GM19467 (cell line): Measurements from ENCODE around the gene OPCML.

Experiments used
- ATAC-seq: cut with Tn5 transposase; IDR thresholded peaks from one replicate; pipeline ENCODE4 v1.9.1; 2021; ENCODE audit warnings: mild to moderate bottlenecking, moderate library complexity; ENCODE audit not compliant: unreplicated experiment

The OPCML gene

DNA sequence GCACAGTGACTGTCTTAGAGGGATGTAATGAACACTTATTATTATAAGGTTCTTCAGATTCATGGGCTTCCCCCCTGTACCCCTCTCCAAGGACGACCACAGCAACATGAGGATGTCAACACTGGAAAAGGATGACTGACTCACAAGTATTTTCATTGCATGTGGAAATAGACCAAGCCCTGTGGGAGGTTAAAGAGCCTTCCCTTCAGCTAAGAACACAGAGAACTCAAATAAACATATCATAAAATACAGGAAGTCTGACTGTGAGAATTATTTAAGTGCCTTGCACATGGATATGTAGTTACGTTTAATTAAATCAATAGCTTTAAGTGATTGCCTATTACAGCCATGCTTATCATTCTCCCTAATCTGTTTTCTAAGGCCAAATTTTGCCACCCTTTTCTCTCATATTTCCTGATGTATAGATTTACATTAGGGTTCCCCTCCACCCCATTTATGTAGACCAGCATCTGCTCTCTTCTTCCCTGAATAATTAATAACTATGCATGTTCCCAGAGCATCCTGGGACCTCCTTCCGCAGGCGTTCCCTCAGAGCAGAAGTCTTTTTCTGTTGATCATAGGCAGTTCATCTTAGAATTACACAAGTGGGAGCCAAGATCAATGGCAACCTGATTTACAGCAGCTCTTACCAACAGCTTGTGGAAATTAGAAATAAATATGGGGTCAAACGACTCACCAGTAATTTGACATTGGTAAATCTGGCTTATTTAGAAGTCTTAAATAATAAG, 226.9 kb downstream of the OPCML start:
- no peak for ATAC-seq

DNA sequence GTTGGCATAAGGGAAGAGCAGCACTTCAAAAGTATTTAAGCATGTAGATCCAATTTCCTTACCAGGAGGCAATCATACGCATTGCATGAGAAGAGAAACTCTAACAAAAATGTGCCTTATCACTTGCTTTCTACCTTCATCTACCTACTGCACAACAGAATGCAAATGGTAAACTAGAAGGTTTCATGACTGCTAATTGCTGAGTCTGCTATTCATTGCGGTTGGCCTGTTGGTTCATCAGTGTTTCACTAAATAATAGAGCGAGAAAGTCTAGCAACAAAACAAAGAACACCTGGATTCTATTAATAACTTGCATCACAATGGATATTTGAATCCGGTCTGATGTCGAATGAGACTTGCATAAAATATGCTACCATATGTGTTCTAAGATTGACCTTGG, 229.0 kb downstream of the OPCML start:
- ATAC-seq, result no peak

DNA sequence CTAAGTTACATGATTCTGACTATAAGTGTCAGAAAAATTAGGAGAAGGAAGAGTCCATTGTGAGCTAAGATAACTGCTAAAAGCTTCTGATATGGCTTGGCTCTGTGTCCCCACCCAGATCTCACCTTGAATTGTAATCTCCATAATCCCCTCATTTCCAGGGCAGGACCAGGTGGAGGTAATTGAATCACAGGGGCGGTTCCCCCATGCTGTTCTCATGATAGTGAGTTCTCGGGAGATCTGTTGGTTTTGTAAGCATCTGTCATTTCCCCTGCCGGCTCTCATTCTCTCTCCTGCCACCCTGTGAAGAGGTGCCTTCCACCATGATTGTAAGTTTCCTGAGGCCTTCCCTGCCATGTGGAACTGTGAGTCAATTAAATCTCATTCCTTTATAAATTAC, 230.2 kb downstream of the OPCML start:
- ATAC-seq, result no peak

DNA sequence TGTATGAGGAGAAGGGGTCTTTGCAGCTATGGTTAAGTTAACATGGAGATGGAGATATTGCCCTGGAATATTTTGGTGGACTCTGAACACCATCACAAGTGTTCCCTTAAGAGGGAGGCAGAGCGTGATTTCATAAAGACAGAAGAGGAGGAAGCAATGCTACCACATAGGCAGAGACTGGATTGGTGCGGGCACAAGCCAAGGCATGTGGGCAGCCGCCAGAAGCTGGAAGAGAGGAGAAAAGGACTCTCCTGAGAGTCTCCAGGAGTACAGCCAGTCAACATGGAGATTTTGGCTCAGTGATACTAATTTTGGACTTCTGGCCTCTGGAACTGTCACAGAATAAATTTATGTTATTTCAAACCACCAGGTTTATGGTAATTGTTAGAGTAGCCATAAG, 231.6 kb downstream of the OPCML start:
- ATAC-seq, result no peak

DNA sequence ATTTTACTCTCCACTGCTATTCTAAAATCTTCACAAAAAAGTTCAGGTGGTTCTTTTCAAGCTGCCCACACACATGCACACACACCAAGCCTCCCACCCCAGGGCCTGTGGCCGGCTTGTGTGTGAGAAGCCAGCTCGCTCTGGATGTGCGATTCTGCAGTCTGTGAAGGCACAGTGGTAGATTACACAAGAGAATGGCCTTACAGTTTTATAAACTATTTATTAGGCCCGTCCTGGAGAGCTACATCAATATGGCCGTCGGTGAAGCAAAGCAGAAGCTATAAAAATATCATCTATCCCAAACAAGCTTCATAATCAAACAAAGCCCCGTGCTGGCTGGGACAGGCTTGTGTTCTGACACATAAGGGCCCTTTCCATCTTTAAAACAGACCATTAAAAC, 240.5 kb downstream of the OPCML start:
- ATAC-seq, result no peak

DNA sequence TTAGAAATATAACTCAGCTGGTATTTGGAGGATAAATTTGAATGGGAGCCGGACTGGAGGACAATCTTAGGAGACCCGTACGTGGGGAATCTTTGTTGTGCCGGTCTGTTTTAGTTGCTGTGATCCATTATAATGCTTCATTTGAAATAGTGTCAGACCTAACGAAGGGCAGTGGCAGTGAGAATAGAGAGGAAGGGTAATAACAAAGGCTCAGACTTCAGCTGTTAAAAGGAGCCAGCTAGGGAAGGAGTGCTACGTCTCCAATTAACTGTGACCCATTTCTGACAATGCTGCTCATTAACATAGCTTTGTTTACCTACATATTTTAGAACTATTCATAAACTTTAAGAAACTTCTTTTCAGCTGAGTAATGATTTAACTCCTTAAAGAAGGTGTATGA, 246.9 kb downstream of the OPCML start:
- ATAC-seq, result no peak

DNA sequence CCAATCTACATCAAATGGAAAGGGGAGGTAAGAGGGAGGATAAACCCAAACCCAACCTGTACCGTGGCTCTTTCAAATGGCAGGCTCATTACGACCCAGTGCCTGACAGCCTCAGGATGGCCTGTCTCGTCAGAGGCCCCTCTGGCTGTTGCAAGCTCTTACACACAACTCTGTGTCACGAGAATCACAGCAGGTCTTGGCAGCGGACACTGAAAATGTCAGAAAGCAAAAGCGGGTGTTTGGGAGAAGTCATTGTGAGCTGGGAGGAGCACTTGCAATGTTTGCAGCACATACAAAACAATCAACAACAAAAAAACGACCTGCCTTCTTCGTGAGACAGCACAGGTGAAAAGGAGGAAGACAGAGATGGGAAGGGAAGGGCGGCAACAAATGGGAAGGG, 248.1 kb downstream of the OPCML start:
- ATAC-seq, result no peak

DNA sequence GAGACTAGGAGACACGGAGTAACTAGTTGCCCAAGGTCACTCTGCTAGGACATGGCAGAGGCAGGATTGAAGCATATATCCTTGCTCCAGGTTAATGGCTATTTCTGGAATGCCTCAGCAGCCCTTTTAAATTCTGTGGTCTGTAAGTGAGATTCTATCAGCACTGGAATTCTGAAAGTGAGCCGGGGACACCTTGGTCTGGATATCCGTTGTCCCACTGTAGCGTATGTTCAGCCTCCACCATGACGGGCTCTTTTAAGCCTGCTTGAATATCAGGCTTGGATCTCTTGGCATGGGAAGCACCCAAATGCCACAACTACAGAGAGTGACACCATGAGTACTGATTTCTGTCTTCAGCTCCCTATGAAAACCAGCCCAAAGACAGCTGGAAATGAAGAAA, 254.4 kb downstream of the OPCML start:
- ATAC-seq, result no peak

DNA sequence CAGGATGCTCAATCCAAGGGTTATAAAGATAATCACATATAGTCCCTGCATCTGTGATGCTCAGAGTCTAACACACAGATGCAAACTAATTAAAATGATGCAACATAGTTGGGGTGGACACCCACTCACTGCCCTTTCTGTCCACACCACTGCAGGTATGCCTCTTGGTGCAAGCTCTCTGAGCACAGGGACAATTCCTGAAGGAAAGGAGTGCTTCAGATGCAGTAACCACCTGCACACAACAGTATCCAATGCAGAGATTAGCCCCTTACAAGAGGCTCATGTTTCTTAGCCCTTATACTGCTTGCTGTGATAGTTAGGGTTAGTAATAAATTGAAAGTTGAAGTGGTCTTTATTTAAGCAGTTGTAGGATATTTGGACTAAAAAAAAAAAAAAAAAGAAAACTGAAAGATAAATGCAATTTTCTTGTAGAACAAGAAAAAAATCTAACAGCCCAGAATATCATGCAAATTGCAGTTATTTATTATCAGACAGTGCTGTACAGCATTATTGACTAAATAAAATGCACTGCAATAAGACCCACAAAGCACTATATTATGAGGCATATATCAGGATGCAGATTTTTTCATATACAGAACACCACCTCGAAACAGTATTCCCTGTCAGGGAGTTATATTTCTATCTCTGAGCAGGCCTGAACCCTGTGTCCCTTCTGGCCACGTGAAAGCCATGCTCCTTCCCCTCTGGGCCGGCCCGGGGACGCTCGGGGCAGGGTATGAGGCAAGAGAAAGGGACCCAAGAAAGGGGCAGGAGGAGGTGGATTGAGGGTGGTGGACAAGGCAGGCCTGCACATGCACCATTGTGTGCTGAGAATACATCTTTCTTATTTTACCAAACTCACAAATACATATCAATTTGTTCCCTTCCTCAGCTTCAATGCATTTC, 260.2 kb downstream of the OPCML start:
- ATAC-seq, result no peak

DNA sequence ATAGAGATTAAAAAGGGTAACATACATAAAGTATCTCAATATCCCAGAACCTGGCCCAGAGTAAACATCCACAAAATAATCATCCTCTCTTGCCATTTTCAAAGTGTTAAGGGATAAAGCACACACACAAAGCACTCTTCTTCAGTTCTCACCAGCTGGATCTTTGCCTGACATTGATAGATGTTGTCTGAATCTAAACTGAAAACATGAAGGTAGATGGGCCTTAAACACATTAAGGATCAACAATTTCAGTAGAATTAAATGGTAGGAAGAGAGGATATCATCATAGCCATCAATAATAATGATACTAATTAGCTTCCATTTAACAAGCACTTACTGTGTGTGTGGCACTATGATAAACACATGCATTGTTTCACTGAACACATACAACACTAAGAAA, 261.1 kb downstream of the OPCML start:
- no peak for ATAC-seq

DNA sequence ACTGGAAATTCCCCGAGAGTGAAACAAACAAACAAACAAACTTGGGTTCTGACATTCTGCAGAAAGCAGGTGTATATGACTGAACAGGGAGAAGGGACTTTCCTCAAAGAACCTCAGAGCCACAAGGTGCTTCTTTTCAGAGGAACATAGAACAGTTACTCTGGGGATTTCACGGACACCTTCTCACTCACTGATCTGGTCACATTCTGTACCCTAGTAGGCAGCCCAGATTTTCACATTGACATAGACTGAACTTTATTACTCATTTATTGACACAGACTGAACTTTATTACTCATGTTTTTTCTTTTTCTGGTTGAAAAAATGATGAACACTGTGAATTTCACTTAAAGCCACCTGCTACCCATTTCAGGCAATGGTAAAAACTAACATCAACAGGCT, 263.0 kb downstream of the OPCML start:
- ATAC-seq, result peak; percentile 96

DNA sequence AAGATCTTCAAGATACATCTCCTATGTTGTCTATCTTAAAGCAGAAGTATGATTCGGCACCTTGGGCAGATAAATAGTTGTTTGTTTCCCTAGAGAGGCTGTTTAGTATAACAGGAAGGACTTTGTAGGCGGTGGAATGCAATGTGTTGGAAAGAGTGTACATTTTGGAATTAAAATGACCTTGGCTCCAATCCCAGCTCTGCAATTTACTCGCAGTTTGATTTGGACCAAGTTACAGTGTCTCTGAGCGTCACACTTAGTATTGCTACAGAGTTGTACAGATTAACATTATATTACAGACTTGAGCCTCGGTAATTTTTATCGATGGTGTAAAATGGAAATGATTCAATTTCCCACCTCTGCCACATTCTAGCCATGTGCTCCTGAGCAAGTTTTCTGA, 265.3 kb downstream of the OPCML start:
- ATAC-seq, result no peak

DNA sequence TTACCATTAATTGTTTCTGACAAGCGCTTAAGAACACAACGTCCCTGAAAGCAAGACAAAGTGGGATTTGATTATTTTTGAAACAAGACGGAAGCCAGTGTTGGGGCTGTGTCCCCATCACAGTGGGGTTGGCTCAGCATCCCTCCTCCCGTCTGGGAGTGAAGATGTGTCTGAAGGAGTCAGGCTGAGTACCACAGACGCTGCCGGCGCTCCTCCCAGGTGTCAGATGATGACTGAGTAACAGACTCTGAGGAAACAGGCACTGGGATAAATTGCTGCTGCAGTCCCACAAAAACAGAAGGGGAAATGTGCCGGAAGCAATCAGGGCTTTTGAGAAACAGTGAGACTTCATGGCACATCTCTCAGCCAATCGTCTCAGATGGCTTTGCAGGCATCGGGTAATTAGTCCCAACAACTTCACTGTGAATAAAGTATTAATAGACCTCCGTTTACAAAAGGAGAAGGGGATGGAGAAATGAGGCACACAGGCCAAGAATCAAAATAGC, 266.7 kb downstream of the OPCML start:
- no peak for ATAC-seq

DNA sequence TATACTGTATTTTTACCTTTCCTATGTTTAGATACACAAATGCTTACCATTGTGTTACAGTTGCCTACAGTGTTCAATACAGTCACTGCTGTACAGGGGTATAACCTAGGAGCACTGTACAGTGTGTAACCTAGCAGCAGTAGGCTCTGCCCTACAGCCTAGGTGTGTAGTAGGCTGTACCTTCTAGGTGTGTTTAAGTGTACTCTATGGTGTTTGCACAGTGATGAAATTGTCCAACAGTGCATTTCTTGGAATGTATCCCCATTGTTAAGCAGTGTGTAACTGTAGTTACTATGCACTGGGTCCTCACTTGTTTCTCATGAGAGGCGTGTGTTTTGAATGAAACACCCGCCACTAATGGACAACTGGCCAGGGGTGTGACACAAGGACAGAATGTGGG, 269.0 kb downstream of the OPCML start:
- no peak for ATAC-seq

DNA sequence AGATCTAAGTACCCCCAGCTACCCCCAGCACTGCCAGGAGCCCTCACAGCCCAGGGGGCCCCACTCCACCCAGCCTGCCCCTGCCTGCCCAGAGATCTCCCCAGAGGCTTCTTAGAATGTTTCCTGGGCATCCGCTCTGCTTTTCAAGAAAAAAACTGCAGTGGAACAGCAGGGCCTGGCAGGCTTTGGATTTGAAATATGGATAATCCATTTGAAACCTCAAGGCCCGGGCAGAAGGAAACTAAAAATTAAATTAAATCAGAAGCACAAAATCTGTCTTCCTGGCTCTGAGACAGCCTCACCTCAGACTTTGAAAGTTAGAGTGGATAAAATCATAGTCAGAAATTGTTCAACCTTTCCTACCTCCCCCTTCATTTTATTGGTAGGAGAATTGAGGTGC, 273.6 kb downstream of the OPCML start:
- no peak for ATAC-seq

DNA sequence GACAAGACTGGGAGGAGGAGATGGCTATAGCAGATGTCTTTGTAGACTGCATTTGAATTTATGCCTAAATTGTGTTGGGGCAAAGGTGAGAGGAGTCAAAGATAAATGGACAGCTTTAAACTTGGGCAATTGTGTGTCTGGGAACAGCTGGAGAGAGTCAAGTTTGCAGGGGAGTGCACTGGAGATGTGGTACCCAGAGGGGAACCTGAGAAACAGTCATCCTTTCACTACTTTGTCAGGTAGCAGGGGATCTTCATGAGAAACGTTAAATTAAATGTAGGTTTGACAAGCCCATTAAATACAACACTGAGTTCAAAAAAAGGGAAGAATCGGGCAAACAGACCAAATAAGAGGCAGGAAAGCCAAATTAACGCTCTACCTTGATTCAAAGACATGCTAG, 277.7 kb downstream of the OPCML start:
- ATAC-seq, result no peak

DNA sequence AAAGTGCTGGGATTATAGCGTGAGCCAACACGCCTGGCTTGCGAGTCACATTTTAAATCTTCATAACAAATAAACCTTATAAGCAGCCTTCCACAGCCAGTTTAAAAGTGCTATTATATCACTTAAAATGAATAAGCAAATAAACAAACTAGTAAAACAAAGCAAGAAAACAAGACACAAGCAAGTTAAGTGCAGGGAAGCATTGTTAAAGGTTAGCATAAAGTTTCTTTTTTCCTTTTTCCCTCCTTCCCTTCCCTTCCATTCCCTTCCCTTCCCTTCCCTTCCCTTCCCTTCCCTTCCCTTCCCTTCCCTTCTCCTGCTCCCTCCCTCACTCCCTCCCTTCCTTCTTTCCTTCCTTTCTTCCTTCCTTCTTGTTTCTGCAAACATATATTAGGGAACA, 278.7 kb downstream of the OPCML start:
- ATAC-seq, result no peak

DNA sequence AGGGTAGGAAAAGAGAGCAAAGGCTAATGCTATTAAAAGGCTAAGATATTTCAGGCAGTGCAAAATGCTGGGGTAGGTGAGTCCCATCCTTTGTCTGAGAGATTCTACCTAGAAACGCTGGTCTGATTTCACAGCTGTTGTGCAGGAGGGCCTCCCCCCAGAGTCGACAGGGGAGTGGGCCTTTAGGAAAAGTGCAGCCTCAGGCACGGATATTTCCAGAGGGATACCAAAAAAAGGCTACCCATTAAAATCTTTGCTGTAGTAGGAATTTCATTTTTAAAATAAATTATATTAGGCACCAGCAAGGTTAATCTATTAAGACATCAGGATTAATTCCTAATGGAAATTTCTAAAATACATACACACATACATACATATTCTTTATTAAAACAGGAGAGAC, 280.5 kb downstream of the OPCML start:
- ATAC-seq, result no peak

DNA sequence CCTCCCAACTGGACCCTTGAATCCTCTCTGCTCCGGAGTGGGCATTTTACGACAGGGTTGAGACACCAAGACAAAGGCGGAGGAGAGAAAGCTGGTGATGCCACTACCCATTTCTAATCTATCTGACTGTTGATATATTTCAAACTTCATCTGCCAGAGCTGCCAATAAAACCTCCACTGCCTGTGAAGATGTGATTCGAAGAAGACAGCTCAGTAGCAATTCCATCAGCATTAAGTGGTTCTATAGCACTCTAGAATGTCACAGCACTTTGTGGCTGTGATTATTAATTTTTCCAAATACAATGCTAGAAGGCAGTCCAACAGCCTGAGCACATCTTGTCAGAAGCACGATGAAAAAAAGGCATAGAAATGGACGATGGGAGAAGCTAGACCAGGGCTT, 282.8 kb downstream of the OPCML start:
- ATAC-seq, result no peak

DNA sequence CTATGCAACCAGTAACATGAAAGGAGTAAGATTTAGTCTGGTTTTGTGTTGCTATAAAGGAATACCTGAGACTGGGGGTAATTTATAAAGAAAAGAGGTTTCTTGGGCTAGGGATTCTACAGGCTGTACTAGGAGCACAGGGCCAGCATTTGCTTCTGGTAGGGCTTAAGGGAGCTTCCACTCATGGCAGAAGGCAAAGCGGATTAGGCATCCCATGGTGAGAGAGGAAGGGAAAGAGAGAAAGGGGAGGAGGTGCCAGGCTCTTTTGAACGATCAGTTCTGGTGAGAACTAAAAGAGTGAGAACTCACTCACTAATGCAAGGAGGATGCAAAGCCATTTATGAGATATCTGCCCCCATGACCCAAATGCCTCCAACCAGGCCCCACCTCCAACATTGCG, 283.2 kb downstream of the OPCML start:
- no peak for ATAC-seq

DNA sequence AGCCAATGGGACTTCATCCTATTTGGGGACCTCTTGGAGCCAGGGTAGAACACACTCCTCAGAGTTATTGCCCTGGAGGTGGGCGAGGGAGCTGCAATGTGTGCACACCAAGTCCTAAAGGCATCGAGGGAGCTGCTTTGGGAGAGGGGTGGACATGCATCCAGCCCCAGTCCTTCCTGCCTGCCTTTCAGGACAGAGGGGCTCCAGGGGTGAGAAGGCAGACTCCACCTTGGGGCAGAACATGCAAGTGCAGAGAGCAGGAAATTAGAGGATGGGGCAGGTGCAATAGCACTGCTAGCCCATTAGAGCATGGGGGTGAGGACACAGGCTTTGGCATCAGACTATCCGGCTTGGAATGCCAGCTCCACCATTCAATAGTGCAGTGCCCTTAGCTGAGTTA, 288.5 kb downstream of the OPCML start:
- ATAC-seq, result no peak
